GM23338 (cell line): ENCODE results near the gene PGGHG. TPM values are rescaled to one million over a fixed set of nuclear protein-coding genes. Genes with fewer than 3 reads are reported as not detected.

Experiments
- ATAC-seq: fragments of 200-7000 bp; cut with Tn5 transposase; 3 replicates; pipeline ENCODE4 v1.9.1; 2020
- DNase-seq: peaks from one replicate; pipeline ENCODE4 v3.0.0-alpha.2; 2015; ENCODE audit warnings: low spot score
- H2AFZ ChIP-seq: fragments of 200-600 bp; sonication (generic); 2 replicates; pipeline ENCODE4 v1.8.0; 2016; ENCODE audit warnings: antibody characterized with exemption, mild to moderate bottlenecking, moderate library complexity
- H3F3A ChIP-seq: fragments of 200-600 bp; sonication (generic); replicated peaks from 2 replicates; pipeline ENCODE4 v1.8.0; 2017; ENCODE audit warnings: antibody characterized with exemption, mixed run types, low read depth
- H3K27ac ChIP-seq: fragments of 200-600 bp; sonication (generic); 2 replicates; pipeline ENCODE4 v1.6.1; 2016; ENCODE audit warnings: low read depth
- H3K27me3 ChIP-seq: fragments of 200-600 bp; sonication (generic); 2 replicates; pipeline ENCODE4 v1.8.0; 2016; ENCODE audit warnings: mild to moderate bottlenecking, mixed run types, moderate library complexity; ENCODE audit not compliant: insufficient read depth
- H3K36me3 ChIP-seq: fragments of 200-600 bp; sonication (generic); 2 replicates; pipeline ENCODE4 v1.8.0; 2016; ENCODE audit warnings: mild to moderate bottlenecking; ENCODE audit not compliant: insufficient read depth
- H3K4me1 ChIP-seq: fragments of 200-600 bp; sonication (generic); 2 replicates; pipeline ENCODE4 v1.8.0; 2016; ENCODE audit warnings: mild to moderate bottlenecking, moderate library complexity; ENCODE audit not compliant: insufficient read depth
- H3K4me2 ChIP-seq: fragments of 200-600 bp; sonication (generic); 2 replicates; pipeline ENCODE4 v1.7.1; 2017; ENCODE audit warnings: mixed run types
- H3K4me3 ChIP-seq: fragments of 200-600 bp; sonication (generic); 2 replicates; pipeline ENCODE4 v1.6.1; 2016; ENCODE audit warnings: mixed run types
- H3K79me2 ChIP-seq: fragments of 200-600 bp; sonication (generic); replicated peaks from 2 replicates; pipeline ENCODE4 v1.8.0; 2017; ENCODE audit warnings: mild to moderate bottlenecking; ENCODE audit not compliant: insufficient read depth
- H3K9me2 ChIP-seq: fragments of 200-600 bp; sonication (generic); 2 replicates; pipeline ENCODE4 v1.8.0; 2017; ENCODE audit not compliant: insufficient read depth
- H4K20me1 ChIP-seq: fragments of 200-600 bp; sonication (generic); replicated peaks from 2 replicates; pipeline ENCODE4 v1.8.0; 2017; ENCODE audit warnings: mild to moderate bottlenecking; ENCODE audit not compliant: insufficient read depth
- H3K27ac Mint-ChIP-seq: 2 replicates; pipeline ENCODE4 v1.8.0; 2020; ENCODE audit warnings: inconsistent platforms, mild to moderate bottlenecking, moderate library complexity, mixed read lengths
- H3K27me3 Mint-ChIP-seq: 3 replicates; pipeline ENCODE4 v1.8.0; 2022; ENCODE audit warnings: low read depth, mild to moderate bottlenecking, moderate library complexity, mixed read lengths, inconsistent platforms; ENCODE audit not compliant: insufficient read depth, poor library complexity
- H3K36me3 Mint-ChIP-seq: 3 replicates; pipeline ENCODE4 v1.8.0; 2021; ENCODE audit warnings: low read depth, mild to moderate bottlenecking, inconsistent platforms, moderate library complexity, mixed read lengths
- H3K4me1 Mint-ChIP-seq: 3 replicates; pipeline ENCODE4 v1.8.0; 2020; ENCODE audit warnings: mild to moderate bottlenecking, inconsistent platforms, mixed read lengths
- H3K4me3 Mint-ChIP-seq: 3 replicates; pipeline ENCODE4 v1.8.0; 2021; ENCODE audit warnings: moderate library complexity, mild to moderate bottlenecking, inconsistent platforms, mixed read lengths
- H3K9me3 Mint-ChIP-seq: 3 replicates; pipeline ENCODE4 v1.8.0; 2020; ENCODE audit warnings: moderate library complexity, mild to moderate bottlenecking, inconsistent platforms, mixed read lengths
- CREB1 ChIP-seq: fragments of 250-450 bp; sonication (Bioruptor Pico); IDR thresholded peaks from 2 replicates; pipeline ENCODE4 v1.5.0; 2020; ENCODE audit warnings: low read depth, mild to moderate bottlenecking, moderate library complexity
- CTCF ChIP-seq, 2 experiments: fragments of 200-600 bp in 1 of 2; sonication (generic) in 1 of 2; conservative IDR thresholded peaks; 2 replicates each; pipeline versions ENCODE4 v1.5.1 to v1.6.1; 2016 to 2017; ENCODE audit warnings: antibody characterized with exemption in 2 of 2, low read depth in 2 of 2, mild to moderate bottlenecking in 2 of 2, moderate library complexity in 1 of 2
- ETS1 ChIP-seq: IDR thresholded peaks from 2 replicates; pipeline ENCODE4 v1.6.1; 2016; ENCODE audit warnings: antibody characterized with exemption
- EZH2 ChIP-seq: fragments of 200-600 bp; sonication (generic); IDR thresholded peaks from one replicate; pipeline ENCODE4 v1.8.0; 2017; ENCODE audit warnings: antibody characterized with exemption, mild to moderate bottlenecking, low read depth; ENCODE audit not compliant: unreplicated experiment
- EZH2phosphoT487 ChIP-seq: fragments of 200-600 bp; sonication (generic); IDR thresholded peaks from one replicate; pipeline ENCODE4 v1.8.1; 2018; ENCODE audit warnings: antibody characterized with exemption; ENCODE audit not compliant: unreplicated experiment
- JUNB ChIP-seq: IDR thresholded peaks from one replicate; pipeline ENCODE4 v1.6.1; 2016; ENCODE audit warnings: antibody characterized with exemption; ENCODE audit not compliant: unreplicated experiment
- NANOG ChIP-seq: IDR thresholded peaks from 2 replicates; pipeline ENCODE4 v1.6.1; 2016; ENCODE audit warnings: antibody characterized with exemption, borderline replicate concordance
- POLR2AphosphoS5 ChIP-seq: IDR thresholded peaks from 2 replicates; pipeline ENCODE4 v1.6.1; 2016; ENCODE audit warnings: antibody characterized with exemption, low read depth
- STAT1 ChIP-seq: IDR thresholded peaks from one replicate; pipeline ENCODE4 v1.6.1; 2016; ENCODE audit warnings: antibody characterized with exemption; ENCODE audit not compliant: unreplicated experiment
- ZNF114 ChIP-seq: fragments of 250-450 bp; sonication (Bioruptor Pico); IDR thresholded peaks from 2 replicates; pipeline ENCODE4 v1.5.0; 2020; ENCODE audit warnings: mild to moderate bottlenecking, moderate library complexity
- ZNF331 ChIP-seq: fragments of 250-450 bp; sonication (Bioruptor Pico); IDR thresholded peaks from 2 replicates; pipeline ENCODE4 v1.5.0; 2020; ENCODE audit warnings: low read depth, mild to moderate bottlenecking, moderate library complexity
- ZNF462 ChIP-seq: fragments of 250-450 bp; sonication (Bioruptor Pico); IDR thresholded peaks from 2 replicates; pipeline ENCODE4 v1.5.0; 2020; ENCODE audit warnings: mild to moderate bottlenecking, moderate library complexity
- polyA plus RNA-seq: library from polyadenylated mRNA; unstranded; fragments of >200 nt; fragmentation: Nextera tagmentation; extraction: Ambion mirVana; gene quantifications from 2 replicates; pipeline ENCODE4 v1.2.1, GENCODE V29; 2016
- total RNA-seq: library from RNA; depleted of rRNA; stranded (reverse); fragments of >200 nt; shearing (Covaris generic); gene quantifications from 2 replicates; pipeline ENCODE4 v1.2.3, GENCODE V29; 2014
- TF ChIP-seq, protein P1 (sequence below): IDR thresholded peaks from one replicate; pipeline ENCODE4 v1.6.1; 2018; ENCODE audit warnings: antibody characterized with exemption; ENCODE audit not compliant: unreplicated experiment

The PGGHG gene
- total and polyA plus RNA-seq, 2 experiments from 2014 or later: 24.9 to 55.8 TPM

GRCh38 chr11:289712-290620, 1.0 kb downstream of the PGGHG start:
- H3F3A ChIP-seq: peaks cover 6% of the 10 kb centered on the region; the same call in 1 of the 2 replicates
- no peaks in the 10 kb centered on the region; the same call in 1 of the 2 replicates for H3K4me1 ChIP-seq
- no peaks in the 10 kb centered on the region for H3K9me2 ChIP-seq
- ATAC-seq (no peak), DNase-seq (no peak)
- H3K27me3 ChIP-seq: peaks cover 26% of the 10 kb centered on the region
- H3K36me3 Mint-ChIP-seq: peaks cover 11% of the 10 kb centered on the region; the same call in 2 of the 3 replicates
- H3K27ac Mint-ChIP-seq: no peak overlapping the region
- H3K4me1 Mint-ChIP-seq: peaks cover 26% of the 10 kb centered on the region
- peak overlapping the region; percentile 71 for H3K4me3 Mint-ChIP-seq
- no peak overlapping the region for H3K27ac ChIP-seq
- peak overlapping the region; percentile 76 for H3K4me2 ChIP-seq
- TF ChIP-seq POLR2AphosphoS5 (no peak; the same call in 1 of the 2 replicates), ETS1 (no peak), EZH2phosphoT487 (no peak), ZNF462 (CRISPR knock-in tag) (no peak), EZH2 (no peak), ZNF331 (CRISPR knock-in tag) (no peak), CTCF (conservative IDR thresholded peaks at IDR 0.05; ENCODE audit: low read depth in 2 of 2) (no peak), ZNF114 (no peak), STAT1 (no peak), JUNB (no peak), NANOG (no peak), CREB1 (no peak)
- TF ChIP-seq, protein P1, sequence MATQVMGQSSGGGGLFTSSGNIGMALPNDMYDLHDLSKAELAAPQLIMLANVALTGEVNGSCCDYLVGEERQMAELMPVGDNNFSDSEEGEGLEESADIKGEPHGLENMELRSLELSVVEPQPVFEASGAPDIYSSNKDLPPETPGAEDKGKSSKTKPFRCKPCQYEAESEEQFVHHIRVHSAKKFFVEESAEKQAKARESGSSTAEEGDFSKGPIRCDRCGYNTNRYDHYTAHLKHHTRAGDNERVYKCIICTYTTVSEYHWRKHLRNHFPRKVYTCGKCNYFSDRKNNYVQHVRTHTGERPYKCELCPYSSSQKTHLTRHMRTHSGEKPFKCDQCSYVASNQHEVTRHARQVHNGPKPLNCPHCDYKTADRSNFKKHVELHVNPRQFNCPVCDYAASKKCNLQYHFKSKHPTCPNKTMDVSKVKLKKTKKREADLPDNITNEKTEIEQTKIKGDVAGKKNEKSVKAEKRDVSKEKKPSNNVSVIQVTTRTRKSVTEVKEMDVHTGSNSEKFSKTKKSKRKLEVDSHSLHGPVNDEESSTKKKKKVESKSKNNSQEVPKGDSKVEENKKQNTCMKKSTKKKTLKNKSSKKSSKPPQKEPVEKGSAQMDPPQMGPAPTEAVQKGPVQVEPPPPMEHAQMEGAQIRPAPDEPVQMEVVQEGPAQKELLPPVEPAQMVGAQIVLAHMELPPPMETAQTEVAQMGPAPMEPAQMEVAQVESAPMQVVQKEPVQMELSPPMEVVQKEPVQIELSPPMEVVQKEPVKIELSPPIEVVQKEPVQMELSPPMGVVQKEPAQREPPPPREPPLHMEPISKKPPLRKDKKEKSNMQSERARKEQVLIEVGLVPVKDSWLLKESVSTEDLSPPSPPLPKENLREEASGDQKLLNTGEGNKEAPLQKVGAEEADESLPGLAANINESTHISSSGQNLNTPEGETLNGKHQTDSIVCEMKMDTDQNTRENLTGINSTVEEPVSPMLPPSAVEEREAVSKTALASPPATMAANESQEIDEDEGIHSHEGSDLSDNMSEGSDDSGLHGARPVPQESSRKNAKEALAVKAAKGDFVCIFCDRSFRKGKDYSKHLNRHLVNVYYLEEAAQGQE: no peak
- no peak overlapping the region for H2AFZ ChIP-seq
- peaks cover 2% of the 10 kb centered on the region; the same call in 1 of the 3 replicates for H3K9me3 Mint-ChIP-seq
- H3K36me3 ChIP-seq: no peaks in the 10 kb centered on the region
- H3K4me3 ChIP-seq: peak overlapping the region; percentile 44; the same call in 1 of the 2 replicates
- H3K27me3 Mint-ChIP-seq: peaks cover 24% of the 10 kb centered on the region
- H4K20me1 ChIP-seq: no peaks in the 10 kb centered on the region
- H3K79me2 ChIP-seq: no peaks in the 10 kb centered on the region
